ENCODE measurements around the gene XXYLT1.

Gene XXYLT1

DNA sequence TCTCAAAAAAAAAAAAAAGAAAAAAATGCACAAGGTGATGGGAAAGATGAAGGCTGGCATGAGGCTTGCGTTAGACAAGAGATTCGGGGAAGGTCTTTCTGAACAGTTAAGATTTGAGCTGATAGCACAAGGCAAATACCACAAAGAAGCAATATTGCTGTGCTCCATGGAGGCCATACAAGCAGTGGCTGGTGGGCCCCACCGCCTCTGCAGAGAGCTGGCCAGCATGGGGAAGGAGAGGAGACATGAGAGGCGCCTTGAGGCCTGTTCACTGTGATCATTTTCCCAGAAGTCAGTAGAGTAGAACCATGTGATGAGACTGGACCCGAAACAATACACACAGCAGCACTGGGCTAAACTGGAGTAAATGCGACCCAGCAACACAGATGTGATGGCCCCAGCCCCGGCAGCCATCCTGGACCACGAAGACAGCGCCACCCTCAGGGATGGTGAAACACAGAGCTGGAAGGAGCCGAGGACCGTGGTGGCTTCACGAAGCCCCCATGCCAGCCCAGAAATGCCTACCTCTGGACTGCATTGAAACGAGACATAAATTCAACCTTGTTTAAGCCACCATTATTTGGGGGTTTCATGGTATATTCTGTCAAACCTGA is 5.5 kb downstream of the XXYLT1 start:
- no peak for DNase-seq

DNA sequence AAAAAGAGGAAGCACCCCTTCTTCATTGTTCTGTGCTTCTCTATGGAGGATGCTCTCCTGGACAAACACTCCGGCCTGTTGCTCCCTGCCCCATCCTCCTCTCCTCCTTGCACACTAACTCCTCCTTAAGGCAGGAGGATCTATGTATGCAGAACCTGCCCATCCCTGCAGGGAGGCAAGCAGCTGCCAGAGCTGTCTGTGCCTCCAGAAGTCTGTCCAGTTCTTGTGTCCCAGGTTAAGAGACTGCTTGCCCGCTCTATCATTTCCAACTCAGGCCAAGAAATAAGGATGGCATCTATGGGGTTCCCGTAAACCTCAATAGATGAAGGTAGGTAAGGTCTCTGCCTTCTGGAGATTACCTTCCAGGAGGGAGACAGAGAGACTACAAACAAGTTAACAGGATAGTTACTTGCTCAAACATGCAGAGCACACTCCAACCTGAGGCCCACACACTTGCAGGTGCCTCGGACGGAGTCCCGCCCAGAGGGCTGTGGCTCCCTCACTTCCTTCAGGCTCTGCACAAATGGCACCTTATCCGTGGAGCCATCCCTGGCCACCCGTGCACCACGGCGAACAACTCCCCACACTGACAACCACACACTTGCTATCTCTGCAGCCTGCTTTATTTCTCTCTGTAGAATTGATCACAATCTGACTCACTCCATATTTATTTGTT is 6.9 kb downstream of the XXYLT1 start:
- DNase-seq, result no peak

DNA sequence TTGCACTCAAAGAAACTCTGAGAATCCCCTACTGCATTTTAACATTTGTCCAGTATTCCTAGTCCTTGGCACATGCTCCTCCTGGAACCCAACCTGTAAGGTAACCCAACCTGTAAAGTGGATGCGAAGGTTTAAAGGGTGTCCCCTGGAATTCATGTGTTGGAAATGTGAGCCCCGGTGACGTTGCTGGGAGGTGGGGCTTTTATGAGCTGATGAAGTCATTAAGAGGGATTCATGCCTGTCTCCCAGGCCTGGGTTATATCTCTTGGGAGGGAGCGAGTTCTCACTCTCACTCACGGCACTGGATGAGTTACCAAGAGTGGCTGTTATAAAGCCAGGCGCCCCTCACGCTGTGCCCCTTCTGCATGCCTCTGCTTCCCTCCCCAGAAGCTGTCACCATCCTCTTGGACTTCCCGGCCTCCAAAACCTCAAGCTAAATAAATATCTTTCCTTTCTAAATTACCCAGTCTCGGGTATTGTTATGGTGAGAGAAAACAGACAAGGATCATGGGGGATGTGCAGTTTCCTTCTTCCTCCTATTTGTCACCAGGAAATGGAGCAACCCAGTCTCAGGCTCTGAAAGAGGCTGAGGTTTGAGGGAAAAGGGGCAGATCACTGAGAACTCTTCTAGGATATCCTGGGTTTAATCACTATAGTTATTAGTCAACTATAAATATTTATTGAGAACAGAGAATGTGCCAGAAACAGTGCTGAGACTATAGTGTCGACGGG is 7.6 kb downstream of the XXYLT1 start:
- no peak for DNase-seq

DNA sequence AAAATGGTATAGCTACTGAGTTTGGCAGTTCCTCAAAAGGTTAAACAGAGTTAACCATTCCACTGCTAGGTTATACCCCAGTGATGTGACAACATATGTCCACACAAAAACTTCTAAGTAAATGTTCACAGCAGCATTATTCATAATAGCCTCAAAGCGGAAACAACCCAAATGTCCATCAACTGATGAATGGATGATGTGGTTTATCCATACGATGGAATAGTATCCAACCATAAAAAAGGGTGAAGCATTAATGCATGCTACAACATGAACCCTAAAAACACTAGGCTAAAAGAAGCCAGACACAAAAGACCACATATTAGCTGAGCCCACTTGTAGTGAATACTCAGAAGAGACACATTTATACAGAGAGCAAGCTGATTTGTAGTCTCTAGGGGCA is 9.0 kb downstream of the XXYLT1 start:
- DNase-seq, result no peak

DNA sequence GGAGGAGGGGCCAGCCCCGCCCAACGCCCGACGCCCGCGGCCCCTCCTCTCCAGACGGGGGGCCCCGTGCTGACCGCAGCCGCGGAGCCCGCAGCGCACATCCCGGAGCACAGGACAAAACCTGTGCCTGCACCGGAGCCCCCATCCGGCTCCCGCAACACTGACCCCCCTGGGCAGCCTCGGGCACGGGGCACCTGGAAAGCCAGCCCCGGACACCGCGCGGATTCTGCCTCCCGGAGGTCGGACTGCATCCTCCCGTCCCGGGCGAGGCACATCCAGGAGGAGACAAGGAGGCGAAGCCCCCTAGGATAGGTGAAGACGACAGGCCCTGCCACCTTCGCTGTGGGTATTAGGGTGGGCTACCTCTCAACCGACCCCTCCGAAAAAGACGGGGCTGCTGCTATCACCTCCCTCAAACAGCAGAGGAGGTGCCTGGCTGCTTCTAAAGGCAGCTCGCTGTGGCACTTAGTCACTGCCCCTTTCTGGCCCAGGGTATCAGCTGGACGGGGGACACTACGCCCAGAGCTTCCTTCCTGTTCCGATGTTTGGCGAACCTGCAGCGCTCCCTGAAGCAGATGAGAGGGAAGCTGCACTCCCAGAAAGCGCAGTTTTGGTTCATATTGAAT is 10.6 kb downstream of the XXYLT1 start:
- DNase-seq, result no peak

DNA sequence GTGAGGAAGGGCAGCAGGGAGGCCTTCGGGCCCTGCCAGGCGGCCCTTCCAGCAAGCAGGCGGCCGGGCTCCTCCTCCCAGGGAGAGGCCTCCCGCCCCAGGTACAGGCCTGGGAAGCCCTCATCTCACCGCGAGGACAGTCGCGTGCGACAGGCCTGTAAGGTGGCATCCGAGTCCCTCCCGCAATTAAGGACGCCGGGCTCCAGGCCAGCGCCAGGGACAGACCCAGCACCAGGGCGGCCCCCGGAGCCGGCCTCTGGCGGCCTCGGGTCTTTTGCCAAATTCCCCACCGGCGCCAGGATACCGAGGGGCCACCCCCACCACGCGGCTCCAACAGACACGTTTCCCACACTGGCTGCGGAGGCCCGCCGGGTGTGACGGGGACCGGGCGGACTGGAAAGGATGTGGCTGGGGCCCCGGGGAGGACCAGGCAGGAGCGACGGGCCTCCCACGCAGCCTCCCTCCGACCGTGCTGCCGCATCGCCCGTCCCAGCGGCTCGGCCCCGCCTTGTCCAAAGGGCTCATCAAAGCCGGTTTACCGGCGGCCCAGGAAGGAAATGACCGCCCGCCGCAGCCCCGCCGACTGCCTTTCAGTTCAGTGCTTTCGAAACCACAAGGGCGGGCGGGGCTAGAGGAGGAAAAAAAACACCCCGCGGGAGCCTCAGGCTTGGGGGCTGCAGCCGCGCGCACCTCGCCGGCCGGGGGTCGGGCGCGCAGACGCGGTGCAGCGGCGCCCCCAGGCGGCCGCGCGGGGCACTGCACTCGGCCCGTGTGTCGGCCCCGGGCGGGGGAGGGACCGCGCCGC is 11.3 kb downstream of the XXYLT1 start:
- DNase-seq, result peak; percentile 75 to 91

DNA sequence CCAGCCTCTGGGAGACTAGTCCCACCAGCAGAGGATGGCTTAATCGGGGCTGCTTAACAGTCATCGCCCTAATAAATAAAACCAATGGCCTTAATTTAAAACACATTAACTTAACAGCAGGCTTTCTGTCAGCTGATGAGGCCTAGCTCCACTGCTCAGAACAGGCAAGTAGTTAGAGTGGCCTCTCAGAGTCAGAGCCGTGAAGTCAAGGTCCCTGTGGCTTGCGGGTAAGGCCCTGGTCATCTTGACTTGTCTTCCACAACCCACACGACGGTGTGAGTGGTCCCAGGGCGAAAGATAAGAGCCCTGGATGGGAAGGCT is 11.8 kb downstream of the XXYLT1 start:
- no peak for DNase-seq

DNA sequence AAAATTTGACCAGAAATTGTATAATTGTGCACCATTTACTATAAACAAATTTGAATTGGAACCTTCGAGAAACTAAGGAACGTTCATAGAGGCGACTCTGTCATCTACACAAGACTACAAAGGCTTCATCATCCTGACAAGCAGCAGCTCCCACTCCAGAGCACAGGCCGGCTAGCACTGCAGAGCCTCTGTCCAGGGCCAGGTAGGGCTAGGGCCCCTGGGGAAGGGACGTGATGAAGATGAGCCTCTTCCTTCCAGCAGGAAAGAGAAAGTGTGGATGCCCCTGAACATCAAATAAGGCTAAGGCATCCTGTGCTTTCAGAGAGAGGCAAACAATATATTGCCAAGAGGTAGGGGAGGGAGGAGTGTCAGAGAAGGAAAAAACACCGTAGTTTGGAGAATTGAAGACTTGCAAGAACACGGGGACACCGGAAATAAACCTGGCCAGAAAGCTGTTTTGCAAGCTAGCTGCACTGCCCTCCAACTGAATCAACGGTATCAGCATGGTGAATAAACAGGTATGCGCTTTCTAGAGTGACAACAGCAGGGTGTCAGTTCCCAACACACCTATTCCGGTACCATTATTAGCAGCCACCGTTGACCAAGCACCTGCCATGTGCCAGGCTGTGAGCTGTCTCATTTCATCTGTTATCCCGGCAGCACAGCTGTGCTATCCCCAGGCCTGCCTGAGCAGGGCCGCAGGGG is 12.4 kb downstream of the XXYLT1 start:
- no peak for DNase-seq

DNA sequence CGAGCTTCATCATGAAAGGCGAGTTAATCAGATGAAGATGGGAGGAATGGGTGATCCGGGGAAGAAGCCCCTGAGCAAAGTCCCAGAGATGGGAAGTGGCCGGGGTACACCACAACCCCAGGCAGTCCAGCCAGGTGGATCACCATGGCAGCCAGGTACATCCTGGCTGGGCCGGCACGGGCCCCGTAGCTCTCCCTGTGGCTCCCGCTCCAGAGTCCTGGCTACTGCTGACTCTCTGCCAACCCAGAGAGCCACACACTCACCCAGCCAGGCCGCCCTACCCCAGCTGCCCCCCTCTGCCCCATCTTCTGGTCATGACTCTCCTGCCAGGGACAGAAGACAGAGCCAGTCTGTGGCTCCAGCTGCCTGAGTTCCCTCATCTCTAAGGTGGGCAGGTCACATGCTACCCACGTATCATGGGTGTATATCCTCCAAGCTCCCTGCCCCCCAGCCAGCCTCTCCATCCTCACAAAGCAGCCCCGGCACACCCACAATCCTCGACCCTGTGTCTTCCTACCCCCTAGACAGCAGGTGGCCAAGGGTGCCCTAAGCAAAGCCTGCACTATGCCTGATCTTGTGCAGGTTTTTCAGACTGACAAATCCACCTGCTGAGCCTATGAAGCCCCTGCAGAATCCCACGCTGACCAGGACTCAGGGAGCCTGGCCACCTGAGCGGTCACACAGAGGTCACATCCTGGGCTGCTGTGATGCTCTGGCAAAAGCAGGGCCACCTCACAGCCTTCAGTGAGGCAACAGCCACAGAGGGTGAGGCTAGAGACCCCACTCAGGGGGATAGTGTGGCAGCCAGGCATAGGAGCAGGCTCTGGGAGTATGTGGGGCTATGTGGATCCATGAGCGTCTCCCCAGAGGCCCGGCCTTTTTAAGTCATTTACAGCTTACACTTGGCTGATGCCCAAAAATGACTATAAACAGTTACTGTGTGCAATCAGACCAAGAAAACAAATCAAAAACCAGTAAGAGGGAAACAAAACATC is 13.2 kb downstream of the XXYLT1 start:
- peak in 1 of 2 experiments; percentile 10 for DNase-seq

DNA sequence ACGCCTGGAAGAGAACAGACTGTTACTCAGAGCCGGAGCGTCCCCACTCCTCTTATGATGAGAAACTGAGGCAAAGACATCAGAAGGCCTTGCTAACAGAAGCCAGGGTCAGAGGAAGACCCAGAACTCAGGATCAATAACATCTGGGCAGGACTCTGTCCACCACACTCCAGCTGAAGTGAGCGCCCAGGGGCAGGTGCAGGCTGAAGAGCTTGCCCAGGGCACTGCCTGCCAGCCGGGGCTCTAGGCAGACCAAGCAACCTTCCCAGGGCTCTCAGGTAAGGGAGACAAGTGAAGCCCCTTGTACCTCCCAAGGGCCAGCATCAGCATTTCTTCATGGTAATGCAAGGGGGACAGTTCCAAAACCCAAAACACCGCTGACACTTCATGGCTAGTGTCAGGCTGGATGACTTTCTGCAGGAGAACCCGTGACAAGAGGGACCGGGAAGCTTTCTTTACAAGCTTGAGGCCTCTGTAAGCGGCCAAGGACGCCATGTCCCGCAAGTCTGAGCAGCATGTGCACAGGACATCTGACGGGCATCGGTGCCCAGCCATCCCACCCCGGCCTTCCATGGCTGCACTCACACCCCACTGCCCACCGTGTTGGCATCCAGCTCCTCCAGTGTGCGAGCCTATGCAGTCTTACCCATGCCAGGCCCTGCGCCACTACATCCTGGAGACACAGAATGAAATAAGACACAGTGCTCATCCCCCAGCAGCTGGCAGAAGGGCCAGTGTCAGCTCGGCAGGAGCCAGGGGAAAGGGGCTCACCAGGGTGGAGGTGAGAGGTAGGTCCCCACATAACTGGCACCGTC is 14.1 kb downstream of the XXYLT1 start:
- DNase-seq, result no peak

DNA sequence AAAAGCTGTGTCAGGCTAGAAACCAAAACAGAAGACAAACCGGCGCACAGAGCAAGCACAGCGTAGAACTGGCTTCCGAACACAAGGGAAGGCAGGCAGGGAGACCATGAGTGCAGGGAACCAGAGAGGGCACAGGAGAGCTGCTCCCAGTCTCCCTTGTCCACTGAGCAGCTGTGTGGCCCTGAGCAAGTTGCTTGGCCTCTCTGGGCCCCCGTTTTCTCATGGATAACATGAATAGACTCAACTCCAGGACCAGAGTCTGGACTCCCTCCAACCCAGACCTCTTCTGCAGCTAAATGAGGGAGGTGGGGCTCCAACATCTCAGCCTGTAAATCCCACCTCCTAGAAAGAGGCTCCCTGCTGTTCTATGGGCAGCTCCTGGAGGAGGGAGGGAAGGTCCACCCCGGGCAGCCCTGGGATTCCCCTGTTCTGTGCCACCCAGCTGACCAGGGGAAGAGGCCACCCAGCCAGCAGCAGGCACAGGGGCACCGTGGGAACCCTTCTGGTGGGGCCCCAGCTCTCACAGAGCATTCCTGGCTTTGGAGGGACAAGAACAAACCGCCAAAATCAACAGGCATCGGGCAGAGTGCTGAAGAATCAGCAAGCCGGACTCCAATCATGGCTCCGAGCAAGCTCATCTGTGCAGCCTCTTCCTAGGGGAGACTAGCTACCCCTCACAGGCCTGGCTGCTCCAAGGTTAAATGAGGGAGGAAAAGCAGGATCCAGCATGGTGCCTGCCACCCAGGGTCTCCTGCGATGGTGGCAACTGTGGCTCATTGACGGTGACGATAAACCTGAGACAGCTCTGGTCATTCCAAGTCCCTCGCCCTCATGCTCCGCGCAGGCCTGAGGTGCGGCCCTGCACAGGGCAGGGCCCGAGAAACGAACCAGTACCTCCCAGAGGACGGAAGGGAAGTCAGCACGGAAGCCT is 15.1 kb downstream of the XXYLT1 start:
- peak in 1 of 2 experiments; percentile 32 for DNase-seq

DNA sequence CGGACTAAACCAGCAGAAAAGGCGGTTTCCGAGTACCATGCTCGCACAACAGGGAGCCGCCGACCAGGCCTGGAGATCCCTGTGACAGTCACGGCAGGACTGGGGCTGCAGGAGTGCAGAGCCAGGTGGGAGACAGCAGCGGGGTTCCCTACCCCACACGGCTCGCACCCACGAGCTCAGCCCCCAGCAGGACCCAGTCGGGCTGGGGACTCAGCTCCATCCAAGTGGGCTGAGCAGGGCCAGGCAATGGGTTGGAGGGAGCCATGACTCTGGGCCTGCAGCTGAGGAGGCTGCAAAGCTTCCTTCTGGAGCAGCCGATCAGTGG is 15.8 kb downstream of the XXYLT1 start:
- no peak for DNase-seq

DNA sequence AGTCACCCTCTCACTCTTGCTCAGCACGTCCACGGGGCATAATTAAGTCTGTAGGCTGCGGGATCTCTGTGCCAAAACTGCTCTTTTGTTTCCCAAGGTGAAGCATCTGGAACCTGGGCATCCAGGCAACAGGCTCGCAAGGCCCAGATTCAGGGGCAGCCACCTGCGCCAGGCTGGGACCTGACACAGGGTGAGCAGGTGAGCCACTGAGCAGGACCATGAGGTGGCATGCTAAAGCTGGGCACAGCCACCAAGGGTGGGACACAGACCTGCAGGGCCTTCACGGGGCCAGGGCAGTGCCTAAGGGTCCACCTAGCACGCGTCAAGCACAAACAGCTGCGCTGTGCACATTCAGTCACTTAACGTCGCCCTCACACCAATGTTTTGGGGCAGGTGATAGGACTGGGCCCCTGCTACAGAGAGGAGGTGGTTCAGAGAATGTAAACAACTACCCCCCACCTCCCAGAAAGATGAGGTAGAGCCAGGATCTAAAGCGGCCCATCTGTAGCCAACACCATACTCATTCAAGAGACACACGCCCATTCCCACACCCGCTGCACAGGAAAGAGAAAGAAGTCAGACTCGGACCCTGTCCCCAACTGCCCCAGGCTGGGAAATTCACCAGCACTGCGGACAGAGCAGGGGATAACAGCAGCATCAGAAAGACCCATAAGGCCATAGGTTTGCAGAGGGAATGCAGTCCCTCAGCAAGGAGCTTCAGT is 16.3 kb downstream of the XXYLT1 start:
- DNase-seq, result peak in 1 of 2 experiments; percentile 63

DNA sequence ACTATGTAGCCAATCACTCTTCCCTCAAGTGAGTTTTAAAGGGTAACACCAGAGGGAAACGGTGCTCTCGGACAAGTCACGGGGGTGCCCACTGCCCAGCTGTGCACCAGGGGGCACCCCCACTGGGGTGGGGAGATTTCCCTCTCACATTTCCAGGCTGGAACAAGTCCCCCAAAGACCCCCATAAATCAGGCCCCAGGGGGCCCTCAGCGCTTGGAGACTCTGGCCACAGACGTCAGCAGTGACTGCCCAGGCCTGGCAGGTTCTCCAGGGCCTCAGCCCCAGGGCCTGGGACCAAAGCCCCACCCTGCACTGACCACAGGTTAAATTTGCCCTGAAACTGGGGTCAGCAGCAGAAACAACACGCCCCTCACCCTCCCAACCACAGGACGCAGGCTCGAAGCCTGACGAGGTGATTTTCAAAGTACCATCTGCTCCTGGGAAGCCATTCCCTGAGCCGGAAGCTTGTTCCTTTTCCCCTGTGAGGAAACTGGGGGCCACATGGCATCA is 17.0 kb downstream of the XXYLT1 start:
- DNase-seq, result no peak

DNA sequence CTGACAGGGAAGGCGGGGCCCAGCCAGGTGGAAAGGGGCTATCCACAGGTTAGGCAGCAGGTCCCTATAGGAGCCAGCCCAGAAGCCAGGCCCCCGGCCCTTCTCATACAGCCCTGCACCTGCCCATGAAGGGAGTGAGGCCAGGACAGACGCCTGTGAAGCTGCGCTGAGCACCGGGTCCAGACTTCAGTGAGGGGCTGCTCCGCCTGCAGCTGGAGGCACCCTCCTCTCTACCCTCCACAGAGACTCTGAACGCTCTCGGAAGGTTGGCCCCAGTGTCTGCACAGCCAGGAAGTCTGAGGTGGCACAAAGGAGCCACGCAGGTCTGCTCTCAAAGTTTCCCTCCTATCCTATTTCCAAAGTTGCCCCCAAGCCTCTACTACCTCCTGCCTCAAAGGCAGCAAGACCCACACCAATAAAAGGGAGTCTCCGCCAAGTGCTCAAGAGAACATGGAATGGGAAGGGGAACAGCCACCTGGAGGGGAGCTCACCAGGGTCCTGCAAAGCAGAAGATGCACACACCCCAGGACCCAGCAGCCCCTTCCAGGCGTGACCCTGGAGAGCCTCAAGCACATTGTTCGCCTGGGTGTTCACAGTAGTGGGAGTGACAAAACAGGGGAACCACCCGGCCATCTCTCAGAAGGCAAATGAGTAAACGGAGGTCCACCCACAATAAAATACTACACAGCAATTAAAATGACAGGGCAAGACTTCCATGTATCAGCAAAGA is 19.5 kb downstream of the XXYLT1 start:
- no peak for DNase-seq

DNA sequence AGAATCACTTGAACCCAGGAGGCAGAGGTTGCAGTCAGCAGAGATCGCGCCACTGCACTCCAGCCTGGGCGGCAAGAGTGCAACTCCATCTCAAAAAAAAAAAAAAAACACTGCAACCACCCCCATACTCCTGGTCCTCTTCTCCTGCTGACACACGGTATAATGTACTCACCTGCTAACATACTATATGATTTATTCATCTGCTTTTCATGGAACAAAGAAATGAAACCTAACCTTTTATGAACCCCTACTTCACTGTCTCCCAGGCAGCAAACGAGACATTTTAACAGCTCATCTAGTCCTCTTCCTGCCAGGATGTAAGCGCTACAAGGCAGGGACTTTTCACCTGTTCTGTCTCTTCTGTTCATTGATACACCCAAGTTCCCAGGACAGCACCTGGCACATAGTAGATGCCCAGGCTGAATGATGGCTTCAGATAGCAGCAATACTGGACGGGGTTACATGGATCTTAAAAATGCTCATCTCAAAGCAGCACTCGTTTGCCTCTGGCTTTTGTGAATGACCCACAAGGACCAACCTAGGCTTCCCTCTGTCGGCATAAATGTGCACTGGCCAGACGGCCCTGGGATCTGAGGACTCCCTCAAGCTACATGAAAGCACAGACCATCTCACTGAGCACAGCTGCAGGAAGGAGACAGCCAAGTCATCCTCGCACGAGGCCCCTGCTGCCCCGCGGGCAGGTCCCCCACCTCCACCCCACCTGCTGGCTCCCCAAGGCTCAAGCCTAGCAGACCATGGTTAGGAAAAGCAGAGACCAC is 20.3 kb downstream of the XXYLT1 start:
- DNase-seq, result no peak

Data from NCI-H446 (cell line).